GM12878 (cell line): ENCODE results near the gene LYZ. TPM values are rescaled to one million over a fixed set of nuclear protein-coding genes. Genes with fewer than 3 reads are reported as not detected.

Experiments used
- ATAC-seq: fragments of 200-7000 bp; cut with Tn5 transposase; 3 replicates; pipeline ENCODE4 v1.9.1; 2020; ENCODE audit warnings: mild to moderate bottlenecking, moderate library complexity
- BruUV-seq: library from RNA; stranded (reverse); fragments of 400-500 nt; replicated peaks from 2 replicates; lab custom pipeline; 2021; lab: Mats Ljungman, UMichigan
- CTCF ChIA-PET: fragments of 300-600 bp; sonication (Branson Sonifier 250); formaldehyde crosslinking; extraction: SDS; loops from one replicate; lab custom pipeline; 2021; ENCODE audit warnings: inconsistent platforms; lab: Yijun Ruan, JAX
- POLR2A ChIA-PET: fragments of 350-600 bp; formaldehyde crosslinking; extraction: SDS; loops from one replicate; lab custom pipeline; 2021; ENCODE audit warnings: inconsistent platforms; lab: Charles Lee
- RAD21 ChIA-PET: fragments of 300-600 bp; sonication (Branson Sonifier 250); formaldehyde crosslinking; loops from one replicate; lab custom pipeline; 2023; ENCODE audit warnings: antibody characterized with exemption; ENCODE audit not compliant: unreplicated experiment; lab: Charles Lee
- SMC1A ChIA-PET: fragments of 300-600 bp; sonication (Branson Sonifier 250); formaldehyde crosslinking; loops from one replicate; lab custom pipeline; 2023; ENCODE audit not compliant: unreplicated experiment, uncharacterized antibody; lab: Charles Lee
- DNase-seq: peaks from one replicate; pipeline ENCODE4 v3.0.0-alpha.2; 2011; ENCODE audit warnings: low read depth, low spot score
- FAIRE-seq: peaks from 3 replicates; lab custom pipeline; 2011; peaks lifted over from hg19 to GRCh38; lab: Jason Lieb, UNC
- H2AFZ ChIP-seq: 2 replicates; pipeline ENCODE4 v1.6.0; 2011; ENCODE audit warnings: low read depth, low read length, control low read depth; ENCODE audit not compliant: control insufficient read depth
- H3K27ac ChIP-seq: 2 replicates; pipeline ENCODE4 v1.5.1; 2011; ENCODE audit warnings: control low read depth; ENCODE audit not compliant: control insufficient read depth, insufficient read depth
- H3K27me3 ChIP-seq, 2 experiments: replicated peaks in 1 of 2; 2 replicates each; pipeline versions ENCODE4 v1.6.0 to v1.6.1; 2011; ENCODE audit warnings: low read length in 1 of 2; ENCODE audit not compliant: control insufficient read depth in 2 of 2, insufficient read depth in 2 of 2
- H3K36me3 ChIP-seq, 2 experiments: 2 replicates each; pipeline ENCODE4 v1.5.1; 2011; ENCODE audit warnings: low read length in 1 of 2; ENCODE audit not compliant: control insufficient read depth in 2 of 2, insufficient read depth in 2 of 2
- H3K4me1 ChIP-seq: 2 replicates; pipeline ENCODE4 v1.6.1; 2011; ENCODE audit warnings: mild to moderate bottlenecking, low read length, moderate library complexity, mixed read lengths; ENCODE audit not compliant: control insufficient read depth, insufficient read depth
- H3K4me2 ChIP-seq: 2 replicates; pipeline ENCODE4 v1.6.0; 2011; ENCODE audit warnings: control low read depth; ENCODE audit not compliant: control insufficient read depth, insufficient read depth
- H3K4me3 ChIP-seq: fragments of 200-600 bp; sonication (generic); 2 replicates; pipeline ENCODE4 v1.5.1; 2016
- H3K79me2 ChIP-seq: 2 replicates; pipeline ENCODE4 v1.6.0; 2011; ENCODE audit warnings: low read length; ENCODE audit not compliant: control insufficient read depth, insufficient read depth
- H3K9ac ChIP-seq: 2 replicates; pipeline ENCODE4 v1.8.0; 2011; ENCODE audit warnings: low read length, control low read depth, mixed read lengths; ENCODE audit not compliant: control insufficient read depth, insufficient read depth
- H3K9me3 ChIP-seq: replicated peaks from 3 replicates; pipeline ENCODE4 v1.5.1; 2011; ENCODE audit warnings: mild to moderate bottlenecking, low read length; ENCODE audit not compliant: control insufficient read depth, insufficient read depth
- H4K20me1 ChIP-seq: 2 replicates; pipeline ENCODE4 v1.6.0; 2011; ENCODE audit not compliant: control insufficient read depth, insufficient read depth
- CBX5 ChIP-seq: sonication (generic); IDR thresholded peaks from 2 replicates; pipeline ENCODE4 v1.6.1; 2016; ENCODE audit warnings: low read depth, moderate library complexity, mild to moderate bottlenecking, inconsistent platforms
- CEBPZ ChIP-seq: fragments of 150-350 bp; IDR thresholded peaks from 2 replicates; pipeline ENCODE4 v1.6.1; 2016; ENCODE audit warnings: low read depth, low read length
- E2F4 ChIP-seq: IDR thresholded peaks from 2 replicates; pipeline ENCODE4 v1.6.1; 2012; ENCODE audit warnings: low read depth, low read length, improper control_type of control experiment
- ELK1 ChIP-seq: IDR thresholded peaks from 2 replicates; pipeline ENCODE4 v1.6.1; 2012; ENCODE audit warnings: low read depth, low read length, improper control_type of control experiment
- FOXM1 ChIP-seq: IDR thresholded peaks from 2 replicates; pipeline ENCODE4 v1.6.1; 2012; ENCODE audit warnings: low read depth, mild to moderate bottlenecking, inconsistent platforms, low read length, moderate library complexity
- IRF5 ChIP-seq: fragments of 450-650 bp; IDR thresholded peaks from 2 replicates; pipeline ENCODE4 v1.6.1; 2017; ENCODE audit warnings: borderline replicate concordance
- KLF5 ChIP-seq: fragments of 450-650 bp; IDR thresholded peaks from 2 replicates; pipeline ENCODE4 v1.6.1; 2014; ENCODE audit warnings: mild to moderate bottlenecking; ENCODE audit not compliant: partially characterized antibody
- MAX ChIP-seq: IDR thresholded peaks from 2 replicates; pipeline ENCODE4 v1.6.1; 2012; ENCODE audit warnings: low read depth, low read length, improper control_type of control experiment
- NR2F1 ChIP-seq: fragments of 450-650 bp; conservative IDR thresholded peaks from 2 replicates; pipeline ENCODE4 v1.6.1; 2017; ENCODE audit warnings: mild to moderate bottlenecking
- POLR2AphosphoS2 ChIP-seq: IDR thresholded peaks from 2 replicates; pipeline ENCODE4 v1.6.1; 2011; ENCODE audit warnings: low read depth, mild to moderate bottlenecking, low read length, improper control_type of control experiment, moderate library complexity
- POU2F2 ChIP-seq: IDR thresholded peaks from 3 replicates; pipeline ENCODE4 v1.6.1; 2011; ENCODE audit warnings: low read depth, mild to moderate bottlenecking, low read length, borderline replicate concordance
- STAT1 ChIP-seq: fragments of 450-650 bp; conservative IDR thresholded peaks from 2 replicates; pipeline ENCODE4 v1.6.1; 2014; ENCODE audit warnings: antibody characterized with exemption, mild to moderate bottlenecking
- TCF12 ChIP-seq: IDR thresholded peaks from 2 replicates; pipeline ENCODE4 v1.6.1; 2011; ENCODE audit warnings: low read depth, mild to moderate bottlenecking, low read length
- ZNF384 ChIP-seq: IDR thresholded peaks from 2 replicates; pipeline ENCODE4 v1.6.1; 2012; ENCODE audit warnings: low read depth, mild to moderate bottlenecking, low read length, improper control_type of control experiment, borderline replicate concordance
- WGBS: methylation state at CpG from one replicate; pipeline ENCODE4 v1.1.6; 2016; ENCODE audit warnings: low lambda C conversion rate; ENCODE audit not compliant: insufficient replicate concordance, insufficient coverage; ENCODE audit errors: missing lambda C conversion rate; 5-methylcytosine and 5-hydroxymethylcytosine counted together
- in situ Hi-C: fragments of 300-500 bp; cut with MboI; formaldehyde crosslinking; loops from 9 replicates; pipeline ENCODE4 v1.14.3; 2018; ENCODE audit warnings: mixed read lengths
- intact Hi-C: fragments of 100-400 bp; cut with micrococcal nuclease; formaldehyde crosslinking; loops from one replicate; pipeline ENCODE4 v1.14.2; 2022; ENCODE audit not compliant: unreplicated experiment
- polyA plus RNA-seq, 11 experiments: library from polyadenylated mRNA; depleted of rRNA in 4 of 11; unstranded in 6 of 11; stranded (reverse) in 5 of 11; fragments of >200 nt; fragmentation: Nextera tagmentation in 4 of 11; fragmentation: Illumina TruSeq in 1 of 11; extraction: Ambion mirVana in 4 of 11; extraction: Trizol in 1 of 11; gene quantifications; 1 replicate in 1 of 11; 2 replicates in 10 of 11; pipeline versions ENCODE4 v1.2.1 to v1.2.3, GENCODE V29; 2011 to 2016; ENCODE audit warnings: inconsistent platforms in 2 of 11, missing spikeins in 2 of 11, low read depth in 1 of 11
- total RNA-seq, 4 experiments: library from RNA; depleted of rRNA in 3 of 4; stranded (reverse); fragments of >200 nt in 3 of 4; fragmentation: Illumina TruSeq in 1 of 4; extraction: Trizol in 1 of 4; gene quantifications; 2 replicates each; pipeline versions ENCODE4 v1.2.1 to v1.2.3, GENCODE V29; 2013 to 2021

Gene LYZ
- total and polyA plus RNA-seq, 10 of the 15 experiments (the other 5 are each of a cell fraction or from before 2014, with no cell fraction given): 1.9 TPM; not detected in 9

GRCh38 chr12:69359531-69360347 is 11.6 kb downstream of the LYZ start, which contains the start of gene YEATS4:
Gene YEATS4, plus strand, starts transcription at chr12:69359743. Its CDS starts 230 bp downstream, at chr12:69359973.
- in situ Hi-C loops: loop anchor here (5.0 kb wide), 2 partner anchors 213 to 278 kb away; no protein-coding TSS in a partner anchor
- peak within 1 kb of the TSS; percentile 62 for H3K4me3 ChIP-seq
- peak within 1 kb of the TSS; percentile 97 for H2AFZ ChIP-seq
- no peaks in the 10 kb centered on the region for H3K9me3 ChIP-seq
- peak; percentile 91 for ATAC-seq
- H3K27me3 ChIP-seq: no peaks in the 10 kb centered on the region
- peak; percentile 69 for FAIRE-seq
- intact Hi-C loops: loop anchor here (5.0 kb wide), 2 partner anchors 228 to 378 kb away; partner anchors contain the start of genes CCT2 and RAB3IP
- H4K20me1 ChIP-seq: no peaks in the 10 kb centered on the region
- peak within 1 kb of the TSS; percentile 99 for H3K4me2 ChIP-seq
- RAD21 ChIA-PET: interaction anchor here (1.0 to 2.9 kb wide), 2 partner anchors 211 kb away, joined by 3 to 65 read pairs; no protein-coding TSS in a partner anchor
- POLR2A ChIA-PET: interaction anchor here (0.6 to 1.2 kb wide), 3 partner anchors 109 to 1369 kb away, joined by 3 read pairs; partner anchors contain the start of gene RAB3IP
- SMC1A ChIA-PET: interaction anchor here (0.7 to 3.8 kb wide), 3 partner anchors 37 to 280 kb away, joined by 3 to 41 read pairs (median 4); no protein-coding TSS in a partner anchor
- H3K4me1 ChIP-seq: no peaks in the 10 kb centered on the region; the same call in 1 of the 2 replicates
- under 1% methylated on average over 70 of the region's 70 CpGs for WGBS
- peak within 1 kb of the TSS; percentile 99 for H3K9ac ChIP-seq
- no peaks in the 10 kb centered on the region; a peak in 1 of 4 replicates for H3K36me3 ChIP-seq
- peak within 1 kb of the TSS; percentile 98 for H3K27ac ChIP-seq
- DNase-seq: peak; percentile 84
- CTCF ChIA-PET: interaction anchor here (0.8 to 3.5 kb wide), 9 partner anchors 7 to 228 kb away, joined by 3 to 119 read pairs (median 3); no protein-coding TSS in a partner anchor
- BruUV-seq: TSS peak; percentile 98
- H3K79me2 ChIP-seq: peaks cover 25% of the 10 kb centered on the region
- TF ChIP-seq POLR2AphosphoS2 (0 out of 2 replicates have a peak, but pooled peaks have one; percentile 34), CEBPZ (no peak), IRF5 (no peak), KLF5 (peak; percentile 92), ZNF384 (peak; percentile 66; the same call in 1 of the 2 replicates), POU2F2 (peak; percentile 44; the same call in 2 of the 3 replicates), STAT1 (no peak), MAX (0 out of 2 replicates have a peak, but pooled peaks have one; percentile 41), CBX5 (0 out of 2 replicates have a peak, but pooled peaks have one; percentile 64), NR2F1 (peak; percentile 98), FOXM1 (no peak), ELK1 (peak; percentile 72; the same call in 1 of the 2 replicates), E2F4 (peak; percentile 92), TCF12 (no peak; the same call in none of the 2 replicates)
